Measurements from ENCODE around the gene PEX11G. TPM values are rescaled to one million over a fixed set of nuclear protein-coding genes. Genes with fewer than 3 reads are reported as not detected.

The PEX11G gene
- total and polyA plus RNA-seq, 10 of the 15 experiments (the other 5 are each of a cell fraction or from before 2014, with no cell fraction given), result 0.05 to 1.8 (median 0.73) TPM; not detected in 1

- no peak overlapping the region for H2AFZ ChIP-seq (ENCODE audit: control insufficient read depth, low read depth, low read length)
- no peaks in the 10 kb centered on the region for H4K20me1 ChIP-seq (ENCODE audit: control insufficient read depth, insufficient read depth)
- ChIA-PET RAD21 (ENCODE audit: unreplicated experiment) (no interaction called here), CTCF (no interaction called here), POLR2A (no interaction called here), SMC1A (ENCODE audit: uncharacterized antibody, unreplicated experiment) (no interaction called here)
- WGBS (ENCODE audit: insufficient coverage, insufficient replicate concordance, low lambda C conversion rate, missing lambda C conversion rate), result 79% methylated on average over 9 of the region's 9 CpGs
- DNase-seq (ENCODE audit: low read depth, low spot score) (no peak), ATAC-seq (peak; percentile 5; the same call in 1 of the 3 replicates), FAIRE-seq (no peak)
- intact Hi-C loops (cut with micrococcal nuclease; ENCODE audit: unreplicated experiment), result no loop called here
- no peaks in the 10 kb centered on the region for H3K9me3 ChIP-seq (replicated peaks; ENCODE audit: control insufficient read depth, insufficient read depth, low read length)
- BruUV-seq (replicated peaks), result no TSS peak
- no peak for TF ChIP-seq MLLT1 (IDR thresholded peaks at IDR 0.05)
- no peak for TF ChIP-seq HDGF (IDR thresholded peaks at IDR 0.05)
- H3K36me3 ChIP-seq (ENCODE audit: control insufficient read depth in 2 of 2, insufficient read depth in 2 of 2, low read length in 1 of 2), result no peaks in the 10 kb centered on the region
- no peak overlapping the region for H3K9ac ChIP-seq (ENCODE audit: control insufficient read depth, insufficient read depth, low read length)
- H3K27me3 ChIP-seq (replicated peaks in 1 of 2; ENCODE audit: control insufficient read depth in 2 of 2, insufficient read depth in 2 of 2, low read length in 1 of 2), result no peaks in the 10 kb centered on the region
- in situ Hi-C loops (cut with MboI), result no loop called here
- H3K27ac ChIP-seq (ENCODE audit: control insufficient read depth, insufficient read depth), result no peak overlapping the region
- no peak overlapping the region for H3K4me2 ChIP-seq (ENCODE audit: control insufficient read depth, insufficient read depth)
- H3K4me1 ChIP-seq (ENCODE audit: control insufficient read depth, insufficient read depth, low read length), result no peaks in the 10 kb centered on the region
- H3K4me3 ChIP-seq, result no peak overlapping the region
- H3K79me2 ChIP-seq (ENCODE audit: control insufficient read depth, insufficient read depth, low read length), result no peaks in the 10 kb centered on the region
These were observed 10.0 kb downstream of the PEX11G start for GRCh38 chr19:7478843-7479227.

GRCh38 chr19:7478173-7478842, 10.5 kb downstream of the PEX11G start:
- no peak for FAIRE-seq
- Histone ChIP-seq H3K36me3 (ENCODE audit: control insufficient read depth in 2 of 2, insufficient read depth in 2 of 2, low read length in 1 of 2) (no peaks in the 10 kb centered on the region), H3K27ac (ENCODE audit: control insufficient read depth, insufficient read depth) (no peak overlapping the region), H3K4me3 (no peak overlapping the region), H3K4me2 (ENCODE audit: control insufficient read depth, insufficient read depth) (no peak overlapping the region), H2AFZ (ENCODE audit: control insufficient read depth, low read depth, low read length) (no peak overlapping the region), H3K4me1 (ENCODE audit: control insufficient read depth, insufficient read depth, low read length) (peaks cover under 1% of the 10 kb centered on the region), H3K79me2 (ENCODE audit: control insufficient read depth, insufficient read depth, low read length) (no peaks in the 10 kb centered on the region), H3K9ac (ENCODE audit: control insufficient read depth, insufficient read depth, low read length) (no peak overlapping the region), H4K20me1 (ENCODE audit: control insufficient read depth, insufficient read depth) (no peaks in the 10 kb centered on the region), H3K9me3 (replicated peaks; ENCODE audit: control insufficient read depth, insufficient read depth, low read length) (no peaks in the 10 kb centered on the region), H3K27me3 (replicated peaks in 1 of 2; ENCODE audit: control insufficient read depth in 2 of 2, insufficient read depth in 2 of 2, low read length in 1 of 2) (no peaks in the 10 kb centered on the region)
- peak; percentile 9; the same call in 2 of the 3 replicates for ATAC-seq
- no TSS peak for BruUV-seq (replicated peaks)
- POLR2A ChIA-PET, result no interaction called here
- TF ChIP-seq ZBED1 (IDR thresholded peaks at IDR 0.05; ENCODE audit: borderline replicate concordance) (no peak), TCF12 (IDR thresholded peaks at IDR 0.05; ENCODE audit: low read depth, low read length) (no peak), POLR2AphosphoS5 (IDR thresholded peaks at IDR 0.05; ENCODE audit: low read length) (peak; percentile 18; the same call in 1 of the 2 replicates), CREB1 (IDR thresholded peaks at IDR 0.05; ENCODE audit: low read depth) (no peak), EP300 (IDR thresholded peaks at IDR 0.05; ENCODE audit: borderline replicate concordance in 1 of 2, control insufficient read depth in 1 of 2, low read depth in 2 of 2, low read length in 2 of 2) (no peak), TAF1 (IDR thresholded peaks at IDR 0.05; ENCODE audit: borderline replicate concordance, low read depth, low read length) (no peak)
- RAD21 ChIA-PET (ENCODE audit: unreplicated experiment), result no interaction called here
- DNase-seq (ENCODE audit: low read depth, low spot score), result no peak
- CTCF ChIA-PET, result no interaction called here
- SMC1A ChIA-PET (ENCODE audit: uncharacterized antibody, unreplicated experiment), result no interaction called here
- in situ Hi-C loops (cut with MboI), result no loop called here
- WGBS (ENCODE audit: insufficient coverage, insufficient replicate concordance, low lambda C conversion rate, missing lambda C conversion rate), result 73% methylated on average over 26 of the region's 26 CpGs
- intact Hi-C loops (cut with micrococcal nuclease; ENCODE audit: unreplicated experiment), result no loop called here

Data from GM12878 (cell line).